H1 (cell line): ENCODE results near the gene BSND. TPM values are rescaled to one million over a fixed set of nuclear protein-coding genes. Genes with fewer than 3 reads are reported as not detected.

ENCODE experiments used
- GTF2F1 ChIP-seq: IDR thresholded peaks from 2 replicates; pipeline ENCODE4 v1.6.1; 2012; ENCODE audit warnings: low read depth, low read length, improper control_type of control experiment, borderline replicate concordance
- MAFK ChIP-seq: IDR thresholded peaks from 2 replicates; pipeline ENCODE4 v1.6.1; 2012; ENCODE audit warnings: low read depth, mild to moderate bottlenecking, improper control_type of control experiment, low read length
- POLR2AphosphoS5 ChIP-seq: IDR thresholded peaks from 2 replicates; pipeline ENCODE4 v1.6.1; 2011; ENCODE audit warnings: low read depth, low read length
- RBBP5 ChIP-seq: IDR thresholded peaks from 2 replicates; pipeline ENCODE4 v1.7.1; 2012; ENCODE audit warnings: low read depth, mild to moderate bottlenecking, inconsistent platforms, low read length, moderate library complexity, borderline replicate concordance
- RXRA ChIP-seq: IDR thresholded peaks from 2 replicates; pipeline ENCODE4 v1.6.1; 2011; ENCODE audit warnings: low read depth, mild to moderate bottlenecking, low read length, moderate library complexity; ENCODE audit not compliant: insufficient read depth
- polyA plus RNA-seq, 7 experiments: library from polyadenylated mRNA; depleted of rRNA in 3 of 7; stranded (reverse) in 5 of 7; unstranded in 2 of 7; fragments of >200 nt in 5 of 7; fragments of 200-250 nt in 2 of 7; gene quantifications; 1 replicate in 5 of 7; 2 replicates in 1 of 7; 4 replicates in 1 of 7; pipeline versions ENCODE4 v1.2.1 to v1.2.3, GENCODE V29; 2011 to 2013; ENCODE audit warnings: missing spikeins in 2 of 7, mixed read lengths in 2 of 7
- total RNA-seq: library from RNA; stranded (reverse); fragmentation: NEBNext Ultra II Directional; extraction: Animal tissue kit (Norgen Biotek cat#: 25700); gene quantifications from 2 replicates; pipeline ENCODE4 v1.2.1, GENCODE V29; 2021
- TF ChIP-seq, protein P1 (sequence below): IDR thresholded peaks from 2 replicates; pipeline ENCODE4 v1.6.1; 2012; ENCODE audit warnings: low read length, inconsistent platforms

Gene BSND
- total and polyA plus RNA-seq, 2 of the 8 experiments (the other 6 are each of a cell fraction or from before 2014, with no cell fraction given) = 0.43 to 0.68 TPM

DNA sequence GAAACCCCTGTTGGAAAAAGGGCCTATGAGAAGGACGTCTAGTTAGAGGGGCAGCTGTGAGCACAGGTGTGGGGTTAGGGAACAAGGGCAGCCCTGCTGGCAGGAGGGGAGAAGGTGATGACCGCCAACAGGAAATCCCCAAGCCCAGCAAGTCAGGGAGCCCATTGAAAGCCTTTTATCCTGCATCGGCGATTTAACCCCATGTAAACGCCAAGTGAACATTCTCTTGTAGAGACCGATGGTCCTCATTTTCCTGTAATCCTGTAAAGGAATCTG is 1.1 kb upstream of the BSND start (continued):
- TF ChIP-seq, protein P1, sequence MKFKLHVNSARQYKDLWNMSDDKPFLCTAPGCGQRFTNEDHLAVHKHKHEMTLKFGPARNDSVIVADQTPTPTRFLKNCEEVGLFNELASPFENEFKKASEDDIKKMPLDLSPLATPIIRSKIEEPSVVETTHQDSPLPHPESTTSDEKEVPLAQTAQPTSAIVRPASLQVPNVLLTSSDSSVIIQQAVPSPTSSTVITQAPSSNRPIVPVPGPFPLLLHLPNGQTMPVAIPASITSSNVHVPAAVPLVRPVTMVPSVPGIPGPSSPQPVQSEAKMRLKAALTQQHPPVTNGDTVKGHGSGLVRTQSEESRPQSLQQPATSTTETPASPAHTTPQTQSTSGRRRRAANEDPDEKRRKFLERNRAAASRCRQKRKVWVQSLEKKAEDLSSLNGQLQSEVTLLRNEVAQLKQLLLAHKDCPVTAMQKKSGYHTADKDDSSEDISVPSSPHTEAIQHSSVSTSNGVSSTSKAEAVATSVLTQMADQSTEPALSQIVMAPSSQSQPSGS = no peak
- TF ChIP-seq MAFK (no peak), GTF2F1 (no peak), POLR2AphosphoS5 (peak; percentile 97), RXRA (0 out of 2 replicates have a peak, but pooled peaks have one; percentile 81), RBBP5 (no peak)
